HepG2 (cell line): ENCODE results near the gene CMIP.

ENCODE experiments used
- CBX2 ChIP-seq, 2 experiments: fragments of 200-600 bp in 1 of 2; sonication (generic); formaldehyde crosslinking in 1 of 2; IDR thresholded peaks; 2 replicates each; pipeline versions ENCODE4 v1.7.0 to v1.8.1; 2018 to 2022; ENCODE audit warnings: low read depth in 2 of 2, low read length in 1 of 2, mild to moderate bottlenecking in 1 of 2, missing genetic modification reagents in 1 of 2
- CEBPB ChIP-seq: IDR thresholded peaks from 2 replicates; pipeline ENCODE4 v1.6.1; 2011; ENCODE audit warnings: low read depth, low read length, improper control_type of control experiment, borderline replicate concordance
- HCFC1 ChIP-seq: fragments of 150-350 bp; IDR thresholded peaks from 2 replicates; pipeline ENCODE4 v1.6.1; 2014; ENCODE audit warnings: low read depth, low read length
- JUN ChIP-seq: sonication (generic); formaldehyde crosslinking; IDR thresholded peaks from 2 replicates; pipeline ENCODE4 v1.4.0; 2020; ENCODE audit warnings: mild to moderate bottlenecking, missing genetic modification reagents
- MXI1 ChIP-seq: IDR thresholded peaks from 3 replicates; pipeline ENCODE4 v1.6.1; 2012; ENCODE audit warnings: low read depth, low read length, inconsistent platforms, borderline replicate concordance
- ZKSCAN1 ChIP-seq: fragments of 150-350 bp; IDR thresholded peaks from 2 replicates; pipeline ENCODE4 v1.6.1; 2014; ENCODE audit warnings: low read length
- ZNF354B ChIP-seq: sonication (generic); formaldehyde crosslinking; IDR thresholded peaks from 2 replicates; pipeline ENCODE4 v1.8.0; 2022; ENCODE audit warnings: mild to moderate bottlenecking, missing genetic modification reagents
- TF ChIP-seq, protein P1 (sequence below): sonication (generic); formaldehyde crosslinking; IDR thresholded peaks from 2 replicates; pipeline ENCODE4 v1.5.0; 2020; ENCODE audit warnings: mild to moderate bottlenecking, missing genetic modification reagents, moderate library complexity

DNA sequence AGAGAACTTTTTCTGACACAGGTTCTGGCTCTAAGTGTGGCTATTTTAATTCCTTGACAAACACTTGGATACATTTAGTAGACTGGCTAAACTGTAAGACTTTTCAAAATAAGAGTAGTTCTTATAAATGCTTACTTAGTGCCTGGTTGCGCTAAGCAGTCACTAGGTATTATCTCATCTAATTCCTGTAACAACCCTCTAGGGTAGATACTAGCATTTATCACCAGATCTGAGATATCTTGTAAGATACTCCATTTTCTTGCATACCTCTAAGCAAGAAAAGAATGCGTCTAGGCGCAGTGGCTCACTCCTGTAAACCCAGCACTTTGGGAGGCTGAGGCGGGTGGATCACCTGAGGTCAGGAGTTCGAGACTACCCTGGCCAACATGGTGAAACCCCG lies 131.2 kb downstream of the CMIP start:
- TF ChIP-seq, protein P1, sequence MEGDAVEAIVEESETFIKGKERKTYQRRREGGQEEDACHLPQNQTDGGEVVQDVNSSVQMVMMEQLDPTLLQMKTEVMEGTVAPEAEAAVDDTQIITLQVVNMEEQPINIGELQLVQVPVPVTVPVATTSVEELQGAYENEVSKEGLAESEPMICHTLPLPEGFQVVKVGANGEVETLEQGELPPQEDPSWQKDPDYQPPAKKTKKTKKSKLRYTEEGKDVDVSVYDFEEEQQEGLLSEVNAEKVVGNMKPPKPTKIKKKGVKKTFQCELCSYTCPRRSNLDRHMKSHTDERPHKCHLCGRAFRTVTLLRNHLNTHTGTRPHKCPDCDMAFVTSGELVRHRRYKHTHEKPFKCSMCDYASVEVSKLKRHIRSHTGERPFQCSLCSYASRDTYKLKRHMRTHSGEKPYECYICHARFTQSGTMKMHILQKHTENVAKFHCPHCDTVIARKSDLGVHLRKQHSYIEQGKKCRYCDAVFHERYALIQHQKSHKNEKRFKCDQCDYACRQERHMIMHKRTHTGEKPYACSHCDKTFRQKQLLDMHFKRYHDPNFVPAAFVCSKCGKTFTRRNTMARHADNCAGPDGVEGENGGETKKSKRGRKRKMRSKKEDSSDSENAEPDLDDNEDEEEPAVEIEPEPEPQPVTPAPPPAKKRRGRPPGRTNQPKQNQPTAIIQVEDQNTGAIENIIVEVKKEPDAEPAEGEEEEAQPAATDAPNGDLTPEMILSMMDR (CRISPR knock-in tag) = no peak
- no peak for TF ChIP-seq ZKSCAN1
- no peak for TF ChIP-seq CEBPB
- no peak for TF ChIP-seq HCFC1
- no peak for TF ChIP-seq CBX2 (IDR thresholded peaks at IDR 0.05; ENCODE audit: low read depth, low read length)
- TF ChIP-seq CBX2 (CRISPR knock-in tag; IDR thresholded peaks at IDR 0.05; ENCODE audit: low read depth) = no peak
- no peak for TF ChIP-seq ZNF354B (CRISPR knock-in tag)
- no peak for TF ChIP-seq MXI1
- TF ChIP-seq JUN (CRISPR knock-in tag) = no peak
